HepG2 (cell line): ENCODE data around the gene ACTN3.

Experiments
- CHD2 ChIP-seq: IDR thresholded peaks from 2 replicates; pipeline ENCODE4 v1.6.1; 2011; ENCODE audit warnings: low read depth, low read length, improper control_type of control experiment
- FOXM1 ChIP-seq: sonication (generic); formaldehyde crosslinking; IDR thresholded peaks from 2 replicates; pipeline ENCODE4 v1.5.0; 2020; ENCODE audit warnings: missing genetic modification reagents
- THAP8 ChIP-seq: sonication (generic); formaldehyde crosslinking; IDR thresholded peaks from 2 replicates; pipeline ENCODE4 v1.5.1; 2020; ENCODE audit warnings: missing genetic modification reagents, mild to moderate bottlenecking, borderline replicate concordance
- ZNF10 ChIP-seq: sonication (generic); formaldehyde crosslinking; IDR thresholded peaks from 2 replicates; pipeline ENCODE4 v1.4.0; 2020; ENCODE audit warnings: mild to moderate bottlenecking, low read depth, missing genetic modification reagents, borderline replicate concordance

- TF ChIP-seq CHD2 (no peak), FOXM1 (CRISPR knock-in tag) (no peak), THAP8 (CRISPR knock-in tag) (no peak), ZNF10 (CRISPR knock-in tag) (no peak)
These were observed 14.9 kb upstream of the ACTN3 start for GRCh38 chr11:66531841-66532240.
